Activated T-helper 17 cell treated with anti-CD3 and anti-CD28 coated beads, Interleukin-2, amount 50 U/mL, for 72 hours (primary cell): ENCODE results near the gene RPS25. TPM values are rescaled to one million over a fixed set of nuclear protein-coding genes. Genes with fewer than 3 reads are reported as not detected.
"Not testable (repeated sequence)": the region's sequence is repeated elsewhere in the genome, so short reads cannot be mapped to it uniquely, and the experiment has no call there.

Experiments used
- ATAC-seq: fragments of 150-1000 bp; cut with Tn5 transposase; replicated peaks from 2 replicates; pipeline ENCODE4 v1.10.0; 2021; ENCODE audit warnings: mild to moderate bottlenecking, moderate library complexity
- H3K27ac Mint-ChIP-seq: one replicate; pipeline ENCODE4 v1.8.0; 2022; ENCODE audit warnings: mixed read lengths
- H3K27me3 Mint-ChIP-seq: one replicate; pipeline ENCODE4 v1.8.0; 2022; ENCODE audit warnings: mixed read lengths
- H3K36me3 Mint-ChIP-seq: one replicate; pipeline ENCODE4 v1.8.0; 2022; ENCODE audit warnings: low read depth, mild to moderate bottlenecking, mixed read lengths
- H3K4me1 Mint-ChIP-seq: one replicate; pipeline ENCODE4 v1.8.0; 2022; ENCODE audit warnings: mixed read lengths
- H3K4me3 Mint-ChIP-seq: one replicate; pipeline ENCODE4 v1.8.0; 2022; ENCODE audit warnings: mild to moderate bottlenecking, mixed read lengths
- H3K9me3 Mint-ChIP-seq: one replicate; pipeline ENCODE4 v1.8.0; 2022; ENCODE audit warnings: mixed read lengths
- total RNA-seq, 2 donors: library from RNA; stranded (reverse); gene quantifications; one replicate each; pipeline ENCODE4 v1.2.3, GENCODE V29; 2022

Gene RPS25
- total RNA-seq, 2 donors from 2014 or later, result 1,597 to 2,232 TPM

GRCh38 chr11:119029069-119029339 is 10.9 kb upstream of the RPS25 start:
- H3K27ac Mint-ChIP-seq, result peak overlapping the region; percentile 78
- peaks cover 39% of the 10 kb centered on the region for H3K36me3 Mint-ChIP-seq
- peaks cover 21% of the 10 kb centered on the region for H3K4me1 Mint-ChIP-seq
- no peak for ATAC-seq
- no peaks in the 10 kb centered on the region for H3K9me3 Mint-ChIP-seq
- no peaks in the 10 kb centered on the region for H3K27me3 Mint-ChIP-seq
- peak overlapping the region; percentile 84 for H3K4me3 Mint-ChIP-seq

- no peaks in the 10 kb centered on the region for H3K27me3 Mint-ChIP-seq
- peaks cover 25% of the 10 kb centered on the region for H3K4me1 Mint-ChIP-seq
- no peak for ATAC-seq
- H3K4me3 Mint-ChIP-seq, result peak overlapping the region; percentile 84
- peaks cover 44% of the 10 kb centered on the region for H3K36me3 Mint-ChIP-seq
- peak overlapping the region; percentile 78 for H3K27ac Mint-ChIP-seq
- no peaks in the 10 kb centered on the region for H3K9me3 Mint-ChIP-seq
These were observed 10.4 kb upstream of the RPS25 start for GRCh38 chr11:119028346-119029068.

GRCh38 chr11:119027561-119028345 is 9.6 kb upstream of the RPS25 start:
- peaks cover 28% of the 10 kb centered on the region for H3K4me1 Mint-ChIP-seq

GRCh38 chr11:119026970-119027369 is 8.8 kb upstream of the RPS25 start:
- no peak for ATAC-seq
- Mint-ChIP-seq H3K4me1 (peaks cover 28% of the 10 kb centered on the region), H3K27me3 (no peaks in the 10 kb centered on the region), H3K9me3 (no peaks in the 10 kb centered on the region), H3K4me3 (no peak overlapping the region), H3K36me3 (peaks cover 59% of the 10 kb centered on the region), H3K27ac (no peak overlapping the region)

More at GRCh38 chr11:119027561-119028345, 9.6 kb upstream of the RPS25 start:
- H3K4me3 Mint-ChIP-seq, result peak overlapping the region; percentile 84
- H3K27me3 Mint-ChIP-seq, result no peaks in the 10 kb centered on the region
- H3K36me3 Mint-ChIP-seq, result peaks cover 51% of the 10 kb centered on the region
- no peak for ATAC-seq
- peak overlapping the region; percentile 48 for H3K27ac Mint-ChIP-seq
- H3K9me3 Mint-ChIP-seq, result no peaks in the 10 kb centered on the region

GRCh38 chr11:119025978-119026766 is 8.0 kb upstream of the RPS25 start:
- H3K4me3 Mint-ChIP-seq, result no peak overlapping the region
- H3K4me1 Mint-ChIP-seq, result peaks cover 33% of the 10 kb centered on the region
- H3K27me3 Mint-ChIP-seq, result no peaks in the 10 kb centered on the region
- H3K9me3 Mint-ChIP-seq, result no peaks in the 10 kb centered on the region
- no peak overlapping the region for H3K27ac Mint-ChIP-seq
- H3K36me3 Mint-ChIP-seq, result peaks cover 67% of the 10 kb centered on the region
- no peak for ATAC-seq

GRCh38 chr11:119025541-119025940 is 7.4 kb upstream of the RPS25 start:
- Mint-ChIP-seq H3K27ac (peak overlapping the region; percentile 80), H3K9me3 (no peaks in the 10 kb centered on the region), H3K4me3 (no peak overlapping the region), H3K4me1 (peaks cover 33% of the 10 kb centered on the region), H3K27me3 (no peaks in the 10 kb centered on the region), H3K36me3 (peaks cover 73% of the 10 kb centered on the region)
- no peak for ATAC-seq

GRCh38 chr11:119025099-119025473 is 6.9 kb upstream of the RPS25 start:
- H3K36me3 Mint-ChIP-seq, result peaks cover 78% of the 10 kb centered on the region
- peaks cover 35% of the 10 kb centered on the region for H3K4me1 Mint-ChIP-seq
- no peaks in the 10 kb centered on the region for H3K27me3 Mint-ChIP-seq
- H3K27ac Mint-ChIP-seq, result peak overlapping the region; percentile 80
- H3K9me3 Mint-ChIP-seq, result no peaks in the 10 kb centered on the region
- no peak overlapping the region for H3K4me3 Mint-ChIP-seq
- no peak for ATAC-seq

GRCh38 chr11:119024430-119025098 is 6.4 kb upstream of the RPS25 start:
- peaks cover 83% of the 10 kb centered on the region for H3K36me3 Mint-ChIP-seq
- H3K4me3 Mint-ChIP-seq, result peak overlapping the region; percentile 17
- H3K9me3 Mint-ChIP-seq, result no peaks in the 10 kb centered on the region
- peaks cover 38% of the 10 kb centered on the region for H3K4me1 Mint-ChIP-seq
- H3K27ac Mint-ChIP-seq, result peak overlapping the region; percentile 80
- no peak for ATAC-seq
- H3K27me3 Mint-ChIP-seq, result no peaks in the 10 kb centered on the region

GRCh38 chr11:119023741-119024140 is 5.6 kb upstream of the RPS25 start:
- no peaks in the 10 kb centered on the region for H3K9me3 Mint-ChIP-seq
- H3K4me1 Mint-ChIP-seq, result peaks cover 33% of the 10 kb centered on the region
- peak overlapping the region; percentile 80 for H3K27ac Mint-ChIP-seq
- no peak for ATAC-seq
- peak overlapping the region; percentile 0 for H3K4me3 Mint-ChIP-seq
- no peaks in the 10 kb centered on the region for H3K27me3 Mint-ChIP-seq
- peaks cover 86% of the 10 kb centered on the region for H3K36me3 Mint-ChIP-seq

- Mint-ChIP-seq H3K27me3 (no peaks in the 10 kb centered on the region), H3K36me3 (peaks cover 97% of the 10 kb centered on the region), H3K27ac (peak overlapping the region; percentile 80), H3K9me3 (no peaks in the 10 kb centered on the region), H3K4me1 (peaks cover 31% of the 10 kb centered on the region), H3K4me3 (peak overlapping the region; percentile 91)
- ATAC-seq, result no peak
These were observed 3.5 kb upstream of the RPS25 start for GRCh38 chr11:119021631-119022030.

- Mint-ChIP-seq H3K4me1 (peaks cover 29% of the 10 kb centered on the region), H3K9me3 (no peaks in the 10 kb centered on the region), H3K27ac (peak overlapping the region; percentile 95), H3K27me3 (no peaks in the 10 kb centered on the region), H3K36me3 (peaks cover 99% of the 10 kb centered on the region), H3K4me3 (peak overlapping the region; percentile 91)
- ATAC-seq, result no peak
These were observed 1.9 kb upstream of the RPS25 start for GRCh38 chr11:119019996-119020395.

- H3K9me3 Mint-ChIP-seq, ATAC-seq, H3K27me3 Mint-ChIP-seq: not testable (repeated sequence)
- H3K4me3 Mint-ChIP-seq, result peak overlapping the region; percentile 91
- H3K27ac Mint-ChIP-seq, result peak overlapping the region; percentile 95
- peaks cover 22% of the 10 kb centered on the region for H3K4me1 Mint-ChIP-seq
- peaks cover 99% of the 10 kb centered on the region for H3K36me3 Mint-ChIP-seq
These were observed 766 bp downstream of the RPS25 start for GRCh38 chr11:119017377-119017776.

GRCh38 chr11:119016216-119017009 is 1.7 kb downstream of the RPS25 start:
- ATAC-seq, result no peak
- H3K4me3 Mint-ChIP-seq, result peak overlapping the region; percentile 91
- H3K27ac Mint-ChIP-seq, result peak overlapping the region; percentile 95
- no peaks in the 10 kb centered on the region for H3K27me3 Mint-ChIP-seq
- peaks cover 21% of the 10 kb centered on the region for H3K4me1 Mint-ChIP-seq
- H3K36me3 Mint-ChIP-seq, result peaks cover 95% of the 10 kb centered on the region
- no peaks in the 10 kb centered on the region for H3K9me3 Mint-ChIP-seq
